HG03066 (cell line): ENCODE data around the gene CLEC11A.
"Not testable (repeated sequence)": the region's sequence is repeated elsewhere in the genome, so short reads cannot be mapped to it uniquely, and the experiment has no call there.

ENCODE experiments used
- ATAC-seq: cut with Tn5 transposase; IDR thresholded peaks from one replicate; pipeline ENCODE4 v1.9.1; 2021; ENCODE audit warnings: low read depth; ENCODE audit not compliant: unreplicated experiment

Gene CLEC11A

GRCh38 chr19:50721441-50722137 lies 1.6 kb upstream of the CLEC11A start:
- no peak for ATAC-seq

GRCh38 chr19:50722201-50723013 lies 757 bp upstream of the CLEC11A start:
- ATAC-seq = no peak

GRCh38 chr19:50723735-50724521 lies 764 bp downstream of the CLEC11A start:
- ATAC-seq = no peak

GRCh38 chr19:50724522-50725217 lies 1.5 kb downstream of the CLEC11A start:
- ATAC-seq = peak; percentile 79

GRCh38 chr19:50725218-50725910 lies 2.2 kb downstream of the CLEC11A start:
- ATAC-seq = peak; percentile 23

- ATAC-seq = no peak
Measured at GRCh38 chr19:50725911-50726230, 2.7 kb downstream of the CLEC11A start.

GRCh38 chr19:50728084-50728737 lies 5.0 kb downstream of the CLEC11A start:
- no peak for ATAC-seq

GRCh38 chr19:50729894-50730293 lies 6.7 kb downstream of the CLEC11A start:
- no peak for ATAC-seq

- no peak for ATAC-seq
Measured at GRCh38 chr19:50735869-50736268, 12.7 kb downstream of the CLEC11A start.

GRCh38 chr19:50736338-50736737 lies 13.2 kb downstream of the CLEC11A start:
- ATAC-seq = no peak

GRCh38 chr19:50739132-50739913 lies 16.2 kb downstream of the CLEC11A start:
- no peak for ATAC-seq

GRCh38 chr19:50739914-50740426 lies 16.8 kb downstream of the CLEC11A start:
- no peak for ATAC-seq

- ATAC-seq = no peak
Measured at GRCh38 chr19:50741179-50741933, 18.2 kb downstream of the CLEC11A start.

GRCh38 chr19:50743537-50743936 lies 20.4 kb downstream of the CLEC11A start:
- no peak for ATAC-seq

GRCh38 chr19:50745221-50745620 lies 22.1 kb downstream of the CLEC11A start:
- no peak for ATAC-seq

- not testable (repeated sequence) for ATAC-seq
Measured at GRCh38 chr19:50747141-50747540, 24.0 kb downstream of the CLEC11A start.

- ATAC-seq = no peak
Measured at GRCh38 chr19:50749490-50749889, 26.3 kb downstream of the CLEC11A start.

- ATAC-seq = no peak
Measured at GRCh38 chr19:50750010-50750409, 26.8 kb downstream of the CLEC11A start.
